ENCODE results near the gene DPM2.

DPM2 gene

GRCh38 chr9:127886401-127886972 is 51.2 kb downstream of the DPM2 start:
- CTCF ChIA-PET, result no interaction called here
- POLR2A ChIA-PET, result no interaction called here
- DNase-seq (ENCODE audit: extremely low spot score), result peak; percentile 43
- TF ChIP-seq ZNF384 (IDR thresholded peaks at IDR 0.05) (peak; percentile 50; the same call in 1 of the 2 replicates), LEF1 (IDR thresholded peaks at IDR 0.05; ENCODE audit: borderline replicate concordance) (0 out of 2 replicates have a peak, but pooled peaks have one; percentile 44), FOXM1 (IDR thresholded peaks at IDR 0.05; ENCODE audit: borderline replicate concordance) (no peak)

GRCh38 chr9:127885508-127886281 is 52.0 kb downstream of the DPM2 start:
- CTCF ChIA-PET, result no interaction called here
- DNase-seq (ENCODE audit: extremely low spot score), result no peak
- POLR2A ChIA-PET, result interaction anchor here (1.6 kb wide), 1 partner anchor 9 kb away, joined by 4 read pairs; no protein-coding TSS in a partner anchor
- TF ChIP-seq ZNF384 (IDR thresholded peaks at IDR 0.05) (no peak), ELF4 (IDR thresholded peaks at IDR 0.05) (no peak), LEF1 (IDR thresholded peaks at IDR 0.05; ENCODE audit: borderline replicate concordance) (no peak), NFRKB (IDR thresholded peaks at IDR 0.05) (no peak), HDGF (IDR thresholded peaks at IDR 0.05; ENCODE audit: borderline replicate concordance) (no peak), PKNOX1 (IDR thresholded peaks at IDR 0.05) (no peak), BHLHE40 (IDR thresholded peaks at IDR 0.05; ENCODE audit: borderline replicate concordance) (no peak), CTBP1 (IDR thresholded peaks at IDR 0.05; ENCODE audit: borderline replicate concordance) (no peak), TARDBP (IDR thresholded peaks at IDR 0.05) (no peak), ARNT (IDR thresholded peaks at IDR 0.05) (no peak), FOXK2 (IDR thresholded peaks at IDR 0.05) (no peak), L3MBTL2 (conservative IDR thresholded peaks at IDR 0.05) (no peak), FOXM1 (IDR thresholded peaks at IDR 0.05; ENCODE audit: borderline replicate concordance) (no peak), FOXA1 (IDR thresholded peaks at IDR 0.05) (no peak), SUZ12 (IDR thresholded peaks at IDR 0.05) (no peak)

All from HEK293T (cell line).